Mesodermal cell (in vitro differentiated cells): ENCODE data around the gene PAPOLB.

Experiments
- H3K27ac ChIP-seq: 2 replicates; pipeline ENCODE4 v1.7.0; 2013; ENCODE audit warnings: mild to moderate bottlenecking, low read depth, low read length, moderate library complexity; ENCODE audit not compliant: severe bottlenecking
- H3K36me3 ChIP-seq: 2 replicates; pipeline ENCODE4 v1.7.1; 2013; ENCODE audit warnings: mild to moderate bottlenecking, low read length, moderate library complexity; ENCODE audit not compliant: control insufficient read depth, insufficient read depth
- H3K4me1 ChIP-seq: one replicate; pipeline ENCODE4 v1.7.1; 2013; ENCODE audit warnings: mild to moderate bottlenecking, low read length; ENCODE audit not compliant: insufficient read depth, control insufficient read depth, poor library complexity, severe bottlenecking
- H3K4me3 ChIP-seq: 2 replicates; pipeline ENCODE4 v1.7.0; 2013; ENCODE audit warnings: low read length, control low read depth, mild to moderate bottlenecking; ENCODE audit not compliant: insufficient read depth, poor library complexity, severe bottlenecking; ENCODE audit errors: extremely low read depth
- H3K9me3 ChIP-seq: 2 replicates; pipeline ENCODE4 v1.7.1; 2013; ENCODE audit warnings: mild to moderate bottlenecking, low read length, moderate library complexity; ENCODE audit not compliant: control insufficient read depth
- WGBS, 2 experiments: methylation state at CpG; one replicate each; pipeline ENCODE4 v1.1.5; 2013; ENCODE audit warnings: missing lambda C conversion rate in 2 of 2; ENCODE audit not compliant: insufficient coverage in 2 of 2; 5-methylcytosine and 5-hydroxymethylcytosine counted together

The PAPOLB gene

DNA sequence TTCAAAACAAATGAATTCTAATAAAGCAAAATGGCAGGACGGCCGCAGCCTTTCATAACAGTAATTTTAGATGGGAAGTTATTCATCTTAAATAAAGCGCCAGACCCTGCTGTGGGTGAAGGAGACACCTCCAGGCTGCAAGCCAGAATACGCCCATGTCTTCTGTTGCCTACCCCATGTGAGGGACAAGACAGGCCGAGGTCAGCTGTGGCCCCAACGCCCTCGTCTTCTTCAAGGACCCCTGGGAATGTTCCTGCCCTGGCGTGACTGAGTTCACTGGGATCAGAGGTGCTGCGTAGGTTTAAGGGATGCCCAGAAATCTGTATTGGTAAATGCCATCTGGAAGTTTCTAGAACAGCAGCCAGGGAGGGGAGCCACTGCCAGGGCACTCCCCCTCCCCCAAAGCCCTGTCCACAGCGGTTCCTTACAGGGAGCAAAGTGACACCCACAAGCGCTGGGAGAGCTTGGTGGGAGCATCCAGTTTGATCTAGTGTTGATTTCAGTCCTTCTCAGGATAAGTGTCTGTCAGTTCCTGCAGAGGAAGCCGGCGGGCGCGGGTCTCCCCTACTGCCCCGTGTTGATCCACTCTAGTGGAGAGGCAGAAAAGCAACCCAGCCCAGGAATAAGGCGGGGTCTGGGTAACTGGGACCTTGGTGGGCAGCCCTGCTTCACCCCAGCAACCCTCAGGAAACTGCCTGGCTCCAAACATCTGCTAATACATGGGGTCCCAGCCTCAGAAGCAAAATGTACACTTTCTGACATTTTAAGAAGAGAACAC, 20.6 kb downstream of the PAPOLB start:
- H3K36me3 ChIP-seq = no peaks in the 10 kb centered on the region
- no peak overlapping the region for H3K27ac ChIP-seq
- no peaks in the 10 kb centered on the region for H3K4me1 ChIP-seq
- 93 to 95% methylated on average over 11 to 13 of the region's 17 CpGs for WGBS, 2 experiments
- H3K9me3 ChIP-seq = no peaks in the 10 kb centered on the region
- H3K4me3 ChIP-seq = no peak overlapping the region

DNA sequence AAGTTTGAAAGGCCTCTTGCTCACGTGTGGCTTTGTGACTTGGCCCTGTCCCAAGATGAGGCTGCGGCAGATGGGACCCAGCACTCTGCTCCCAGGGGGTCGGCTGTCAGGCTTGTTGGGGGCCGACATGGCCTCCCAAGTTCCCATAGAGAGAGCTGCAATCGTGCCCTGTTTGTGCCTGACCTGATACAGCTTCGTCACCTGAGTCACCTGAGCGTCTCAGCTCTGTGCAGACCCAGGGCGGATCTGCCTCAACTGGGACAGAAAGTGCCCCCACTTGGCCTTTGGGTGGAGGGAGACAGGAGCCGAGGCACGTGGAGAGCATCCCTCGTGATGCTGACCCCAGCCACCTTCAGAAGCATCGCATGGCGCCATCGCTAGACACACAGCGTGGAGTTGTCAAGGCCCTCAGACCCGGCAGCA, 21.7 kb downstream of the PAPOLB start:
- no peaks in the 10 kb centered on the region for H3K9me3 ChIP-seq
- WGBS, 2 experiments = 92 to 97% methylated on average over 11 to 14 of the region's 16 CpGs
- H3K36me3 ChIP-seq = peaks cover under 1% of the 10 kb centered on the region
- no peak overlapping the region for H3K4me3 ChIP-seq
- H3K4me1 ChIP-seq = no peaks in the 10 kb centered on the region
- no peak overlapping the region for H3K27ac ChIP-seq

- Histone ChIP-seq H3K9me3 (no peaks in the 10 kb centered on the region), H3K27ac (peak overlapping the region; percentile 23), H3K4me1 (no peaks in the 10 kb centered on the region), H3K4me3 (no peak overlapping the region), H3K36me3 (peaks cover 3% of the 10 kb centered on the region)
- 94% methylated on average over 19 to 21 of the region's 21 CpGs for WGBS, 2 experiments
Measured at GRCh38 chr7:4838626-4839334, 23.1 kb downstream of the PAPOLB start.

GRCh38 chr7:4837803-4838625, 23.8 kb downstream of the PAPOLB start:
- Histone ChIP-seq H3K4me1 (no peaks in the 10 kb centered on the region), H3K4me3 (no peak overlapping the region), H3K9me3 (no peaks in the 10 kb centered on the region), H3K27ac (peak overlapping the region; percentile 23), H3K36me3 (peaks cover 3% of the 10 kb centered on the region)
- WGBS, 2 experiments = 64 to 65% methylated on average over 24 to 26 of the region's 30 CpGs

- 86 to 88% methylated on average over 21 of the region's 22 CpGs for WGBS, 2 experiments
- H3K27ac ChIP-seq = no peak overlapping the region
Measured at GRCh38 chr7:4837041-4837802, 24.6 kb downstream of the PAPOLB start.

DNA sequence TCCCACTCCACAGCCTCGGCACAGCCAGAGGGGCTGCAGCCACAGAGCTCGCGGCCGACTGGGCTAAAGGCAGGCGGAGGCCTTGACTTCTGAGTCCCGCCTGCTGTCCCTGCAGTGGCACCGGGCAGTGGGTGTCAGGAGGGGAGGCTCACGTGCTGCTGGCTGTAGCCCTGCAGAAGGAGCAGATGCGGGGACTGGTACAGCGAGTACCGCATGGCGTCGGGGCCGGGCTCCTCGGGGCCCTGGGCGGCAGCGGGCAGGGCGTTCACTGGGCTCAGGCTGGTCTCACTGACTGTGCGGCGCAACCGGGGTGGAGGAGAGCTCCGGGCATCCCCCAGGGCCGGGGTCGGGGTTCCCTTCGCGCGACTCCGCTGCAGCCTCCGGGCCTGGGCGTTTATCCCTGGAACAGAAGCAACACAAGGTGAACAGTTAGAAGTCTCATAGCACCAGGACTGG, 25.6 kb downstream of the PAPOLB start:
- H3K4me3 ChIP-seq = no peak overlapping the region
- H3K4me1 ChIP-seq = no peaks in the 10 kb centered on the region
- no peaks in the 10 kb centered on the region for H3K9me3 ChIP-seq
- no peak overlapping the region for H3K27ac ChIP-seq
- peaks cover 3% of the 10 kb centered on the region for H3K36me3 ChIP-seq
- WGBS, 2 experiments = 93 to 94% methylated on average over 20 to 30 of the region's 30 CpGs

More at GRCh38 chr7:4837041-4837802, 24.6 kb downstream of the PAPOLB start:
- Histone ChIP-seq H3K36me3 (peaks cover 3% of the 10 kb centered on the region), H3K4me1 (no peaks in the 10 kb centered on the region), H3K9me3 (no peaks in the 10 kb centered on the region), H3K4me3 (no peak overlapping the region)

DNA sequence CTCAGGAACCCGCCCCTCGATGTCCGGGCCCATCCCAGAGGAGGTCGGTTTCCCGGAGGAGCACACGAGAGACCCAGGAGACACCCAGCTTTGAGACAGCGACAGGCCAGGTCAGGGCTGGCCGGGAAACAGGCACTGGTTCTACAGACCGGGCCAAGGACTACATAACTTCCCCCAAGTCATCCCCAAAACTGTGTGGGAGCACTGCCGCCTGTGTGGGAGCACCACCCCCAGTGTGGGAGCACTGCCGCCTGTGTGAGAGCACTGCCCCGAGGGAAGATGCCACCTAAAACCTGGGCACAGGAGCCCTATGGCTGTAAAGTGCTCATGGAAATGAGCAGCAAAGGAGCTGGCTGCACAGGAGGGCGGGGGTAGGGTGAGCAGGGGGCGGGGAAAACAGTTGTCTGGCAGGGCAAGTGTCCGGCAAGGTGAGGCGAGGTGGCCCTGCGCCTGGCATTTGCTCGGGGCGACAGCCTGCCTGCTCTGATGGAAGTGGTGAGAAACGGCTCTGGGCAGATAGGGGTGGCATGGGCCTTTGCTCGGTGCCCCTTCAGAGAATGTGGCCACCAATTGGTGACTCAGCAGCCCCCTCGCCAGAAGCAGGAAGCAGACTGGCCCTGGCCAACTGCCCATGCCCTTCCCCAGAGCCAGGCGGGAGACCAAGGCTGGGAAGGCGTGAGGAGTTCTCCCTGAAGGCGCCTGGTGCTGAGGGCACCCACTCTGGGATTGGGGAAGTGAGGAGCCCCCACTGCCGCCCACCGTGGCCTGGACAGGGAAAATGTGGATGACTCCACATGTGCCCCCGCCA, 26.2 kb downstream of the PAPOLB start:
- Histone ChIP-seq H3K27ac (no peak overlapping the region), H3K36me3 (peaks cover 3% of the 10 kb centered on the region), H3K4me3 (no peak overlapping the region), H3K9me3 (no peaks in the 10 kb centered on the region), H3K4me1 (no peaks in the 10 kb centered on the region)
- WGBS, 2 experiments = 93 to 95% methylated on average over 24 to 26 of the region's 28 CpGs

- H3K9me3 ChIP-seq = no peaks in the 10 kb centered on the region
- no peaks in the 10 kb centered on the region for H3K4me1 ChIP-seq
- peaks cover 4% of the 10 kb centered on the region for H3K36me3 ChIP-seq
- WGBS, 2 experiments = 96 to 98% methylated on average over 51 to 60 of the region's 60 CpGs
- H3K27ac ChIP-seq = no peak overlapping the region
- H3K4me3 ChIP-seq = no peak overlapping the region
Measured at GRCh38 chr7:4834601-4835397, 27.0 kb downstream of the PAPOLB start.
